ENCODE measurements around the gene SRL.
A peak's percentile ranks its signal among the peaks of the same experiment; 100 is the strongest.

Gene SRL

DNA sequence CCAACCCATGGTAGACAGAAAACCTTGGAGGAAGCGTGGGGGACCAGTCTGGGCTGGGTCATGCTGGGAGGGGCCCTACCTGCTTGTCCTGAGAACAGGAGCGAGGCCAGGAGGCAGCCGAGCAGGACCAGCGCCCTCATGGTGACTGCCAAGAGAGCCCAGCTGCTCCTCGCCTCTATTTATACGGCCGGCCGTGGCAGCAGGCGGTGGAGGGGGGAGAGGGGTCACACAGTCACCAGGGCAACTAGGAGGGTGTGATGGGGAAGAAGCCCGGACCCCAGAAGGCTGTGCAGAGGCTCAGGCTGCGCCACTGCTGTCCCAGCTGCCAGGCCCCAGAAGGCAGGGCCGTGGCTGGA, at the start of gene SRL:
Gene SRL, minus strand, starts transcription at position 153 of the 356 bp plus-strand sequence. Its CDS starts 13 bp downstream, at position 140.
- TF ChIP-seq, protein P1, sequence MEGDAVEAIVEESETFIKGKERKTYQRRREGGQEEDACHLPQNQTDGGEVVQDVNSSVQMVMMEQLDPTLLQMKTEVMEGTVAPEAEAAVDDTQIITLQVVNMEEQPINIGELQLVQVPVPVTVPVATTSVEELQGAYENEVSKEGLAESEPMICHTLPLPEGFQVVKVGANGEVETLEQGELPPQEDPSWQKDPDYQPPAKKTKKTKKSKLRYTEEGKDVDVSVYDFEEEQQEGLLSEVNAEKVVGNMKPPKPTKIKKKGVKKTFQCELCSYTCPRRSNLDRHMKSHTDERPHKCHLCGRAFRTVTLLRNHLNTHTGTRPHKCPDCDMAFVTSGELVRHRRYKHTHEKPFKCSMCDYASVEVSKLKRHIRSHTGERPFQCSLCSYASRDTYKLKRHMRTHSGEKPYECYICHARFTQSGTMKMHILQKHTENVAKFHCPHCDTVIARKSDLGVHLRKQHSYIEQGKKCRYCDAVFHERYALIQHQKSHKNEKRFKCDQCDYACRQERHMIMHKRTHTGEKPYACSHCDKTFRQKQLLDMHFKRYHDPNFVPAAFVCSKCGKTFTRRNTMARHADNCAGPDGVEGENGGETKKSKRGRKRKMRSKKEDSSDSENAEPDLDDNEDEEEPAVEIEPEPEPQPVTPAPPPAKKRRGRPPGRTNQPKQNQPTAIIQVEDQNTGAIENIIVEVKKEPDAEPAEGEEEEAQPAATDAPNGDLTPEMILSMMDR (conservative IDR thresholded peaks at IDR 0.05; ENCODE audit: low read length) = no peak
- no peak for TF ChIP-seq EZH2phosphoT487 (IDR thresholded peaks at IDR 0.05; ENCODE audit: borderline replicate concordance)
- H3K4me1 ChIP-seq (ENCODE audit: insufficient read depth, low read length, poor library complexity, severe bottlenecking) = peaks cover under 1% of the 10 kb centered on the region
- no peaks in the 10 kb centered on the region for H3F3A ChIP-seq (ENCODE audit: low read depth)
- H3K4me2 ChIP-seq (ENCODE audit: low read depth, low read length, poor library complexity, severe bottlenecking) = no peak within 1 kb of the TSS
- no peak within 1 kb of the TSS for H3K9ac ChIP-seq (ENCODE audit: low read depth, low read length, poor library complexity, severe bottlenecking)
- no peaks in the 10 kb centered on the region for H3K36me3 ChIP-seq (ENCODE audit: insufficient read depth, low read length)
- no peaks in the 10 kb centered on the region for H3K27me3 ChIP-seq (ENCODE audit: insufficient read depth, low read length, poor library complexity, severe bottlenecking)
- H3K79me2 ChIP-seq (ENCODE audit: insufficient read depth, low read length) = no peaks in the 10 kb centered on the region
- no peak within 1 kb of the TSS for H2AFZ ChIP-seq (ENCODE audit: low read length)
- no peaks in the 10 kb centered on the region for H3K9me3 ChIP-seq (ENCODE audit: insufficient read depth, low read depth, low read length)
- H3K4me3 ChIP-seq (ENCODE audit: low read length, poor library complexity, severe bottlenecking) = no peak within 1 kb of the TSS
- H3K9me2 ChIP-seq (replicated peaks; ENCODE audit: low read depth, low read length) = no peaks in the 10 kb centered on the region
- no peaks in the 10 kb centered on the region for H4K20me1 ChIP-seq (ENCODE audit: insufficient read depth, low read length, poor library complexity, severe bottlenecking)

DNA sequence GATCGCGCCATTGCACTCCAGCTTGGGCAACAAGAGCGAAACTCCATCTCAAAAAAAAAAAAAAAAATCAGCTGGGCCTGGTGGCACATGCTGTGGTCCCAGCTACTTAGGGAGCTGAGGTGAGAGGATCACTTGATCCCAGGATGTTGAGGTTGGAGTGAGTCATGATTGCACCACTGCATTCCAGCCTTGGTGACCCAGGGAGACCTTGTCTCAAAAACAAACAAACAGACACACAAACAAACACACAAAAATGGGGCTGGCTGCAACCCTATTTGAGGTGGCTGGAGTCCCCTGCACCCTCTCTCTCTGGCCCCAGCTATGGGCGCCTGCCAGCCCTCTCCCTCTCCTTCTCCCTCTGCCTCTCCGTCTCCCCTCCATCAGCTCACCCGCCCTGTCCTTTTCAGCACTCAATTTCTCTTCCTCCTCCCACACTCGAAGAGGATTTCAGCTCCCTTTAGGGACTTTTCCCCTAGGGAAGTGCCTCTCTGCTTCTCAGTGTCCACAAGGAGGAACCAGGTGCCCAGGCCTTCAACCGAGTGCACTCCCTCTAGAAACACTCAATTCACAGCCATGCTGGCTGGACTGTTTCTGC, 48.5 kb upstream of the SRL start:
- H3K27me3 ChIP-seq (ENCODE audit: insufficient read depth, low read length, poor library complexity, severe bottlenecking) = no peaks in the 10 kb centered on the region
- no peak overlapping the region for H3K9ac ChIP-seq (ENCODE audit: low read depth, low read length, poor library complexity, severe bottlenecking)
- H3K9me2 ChIP-seq (replicated peaks; ENCODE audit: low read depth, low read length) = no peaks in the 10 kb centered on the region
- no peak overlapping the region for H3K4me2 ChIP-seq (ENCODE audit: low read depth, low read length, poor library complexity, severe bottlenecking)
- H3K4me1 ChIP-seq (ENCODE audit: insufficient read depth, low read length, poor library complexity, severe bottlenecking) = no peaks in the 10 kb centered on the region
- H3K9me3 ChIP-seq (ENCODE audit: insufficient read depth, low read depth, low read length) = no peaks in the 10 kb centered on the region
- no peaks in the 10 kb centered on the region for H3K79me2 ChIP-seq (ENCODE audit: insufficient read depth, low read length)
- no peaks in the 10 kb centered on the region for H3K36me3 ChIP-seq (ENCODE audit: insufficient read depth, low read length)
- TF ChIP-seq, protein P1 (conservative IDR thresholded peaks at IDR 0.05; ENCODE audit: low read length) = no peak
- no peak for TF ChIP-seq EZH2phosphoT487 (IDR thresholded peaks at IDR 0.05; ENCODE audit: borderline replicate concordance)
- no peak overlapping the region for H2AFZ ChIP-seq (ENCODE audit: low read length)
- H3F3A ChIP-seq (ENCODE audit: low read depth) = no peaks in the 10 kb centered on the region
- H4K20me1 ChIP-seq (ENCODE audit: insufficient read depth, low read length, poor library complexity, severe bottlenecking) = no peaks in the 10 kb centered on the region
- no peak overlapping the region for H3K4me3 ChIP-seq (ENCODE audit: low read length, poor library complexity, severe bottlenecking)

DNA sequence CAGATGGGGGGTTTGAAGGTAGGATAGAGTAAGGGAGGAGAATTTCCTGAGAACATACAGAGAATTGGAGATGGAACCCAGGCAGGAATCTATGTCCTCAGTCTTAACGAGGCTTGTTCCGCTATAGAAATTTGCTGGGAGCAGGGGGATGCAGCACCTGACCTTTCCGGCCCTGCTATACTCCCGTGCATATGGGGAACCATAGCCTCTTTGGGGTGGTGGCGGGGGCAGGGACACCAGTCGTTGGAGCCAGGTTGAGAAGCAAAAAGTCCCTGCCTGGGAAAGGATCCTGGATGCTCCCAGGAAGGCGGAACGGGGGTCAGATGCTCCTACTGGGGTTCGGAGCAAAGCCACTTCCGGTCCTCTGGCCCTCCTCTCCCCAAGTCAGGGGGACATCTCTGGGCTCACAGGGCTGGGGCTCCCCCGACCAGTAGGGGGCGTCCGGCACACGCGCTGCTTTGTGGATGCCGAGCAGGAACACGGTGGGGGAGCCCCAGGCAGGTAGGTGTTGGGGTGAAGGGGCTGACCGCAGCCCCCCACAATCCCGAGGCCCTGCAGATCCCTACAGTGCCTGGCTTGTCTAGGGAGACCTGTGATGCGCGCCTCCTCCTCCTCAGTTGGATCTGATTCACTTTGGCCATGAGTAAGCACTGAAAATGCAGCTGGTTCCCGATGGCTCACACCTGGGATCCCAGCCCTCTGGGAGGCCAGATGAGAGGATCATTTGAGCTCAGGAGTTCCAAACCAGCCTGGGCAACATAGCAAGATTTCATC, 46.5 kb upstream of the SRL start:
- H3K79me2 ChIP-seq (ENCODE audit: insufficient read depth, low read length) = no peaks in the 10 kb centered on the region
- H4K20me1 ChIP-seq (ENCODE audit: insufficient read depth, low read length, poor library complexity, severe bottlenecking) = no peaks in the 10 kb centered on the region
- no peaks in the 10 kb centered on the region for H3K9me3 ChIP-seq (ENCODE audit: insufficient read depth, low read depth, low read length)
- TF ChIP-seq, protein P1 (conservative IDR thresholded peaks at IDR 0.05; ENCODE audit: low read length) = peak; percentile 73
- no peak for TF ChIP-seq EZH2phosphoT487 (IDR thresholded peaks at IDR 0.05; ENCODE audit: borderline replicate concordance)
- H3K4me1 ChIP-seq (ENCODE audit: insufficient read depth, low read length, poor library complexity, severe bottlenecking) = no peaks in the 10 kb centered on the region
- no peaks in the 10 kb centered on the region for H3F3A ChIP-seq (ENCODE audit: low read depth)
- no peak overlapping the region for H3K4me3 ChIP-seq (ENCODE audit: low read length, poor library complexity, severe bottlenecking)
- no peaks in the 10 kb centered on the region for H3K9me2 ChIP-seq (replicated peaks; ENCODE audit: low read depth, low read length)
- peak overlapping the region; percentile 12; the same call in 1 of the 2 replicates for H2AFZ ChIP-seq (ENCODE audit: low read length)
- no peaks in the 10 kb centered on the region for H3K36me3 ChIP-seq (ENCODE audit: insufficient read depth, low read length)
- no peaks in the 10 kb centered on the region for H3K27me3 ChIP-seq (ENCODE audit: insufficient read depth, low read length, poor library complexity, severe bottlenecking)
- no peak overlapping the region for H3K9ac ChIP-seq (ENCODE audit: low read depth, low read length, poor library complexity, severe bottlenecking)
- peak overlapping the region; percentile 34 for H3K4me2 ChIP-seq (ENCODE audit: low read depth, low read length, poor library complexity, severe bottlenecking)
